GM12891 (cell line): Measurements from ENCODE around the gene KIF19.

Source experiments
- DNase-seq: peaks from one replicate; pipeline ENCODE4 v3.0.0; 2011; ENCODE audit warnings: low spot score; ENCODE audit not compliant: insufficient read length
- FAIRE-seq: peaks from 2 replicates; lab custom pipeline; 2011; peaks lifted over from hg19 to GRCh38; lab: Jason Lieb, UNC
- PAX5 ChIP-seq: IDR thresholded peaks from 2 replicates; pipeline ENCODE4 v1.6.1; 2011; ENCODE audit warnings: low read length, moderate library complexity, mild to moderate bottlenecking; ENCODE audit not compliant: insufficient read depth, severe bottlenecking
- POLR2A ChIP-seq: IDR thresholded peaks from 2 replicates; pipeline ENCODE4 v1.6.1; 2011; ENCODE audit warnings: low read depth, low read length, control low read depth
- POLR2AphosphoS5 ChIP-seq: IDR thresholded peaks from 2 replicates; pipeline ENCODE4 v1.6.1; 2011; ENCODE audit warnings: low read depth, low read length, control low read depth
- POU2F2 ChIP-seq: IDR thresholded peaks from 2 replicates; pipeline ENCODE4 v1.6.1; 2011; ENCODE audit warnings: low read depth, mild to moderate bottlenecking, control low read depth, low read length, moderate library complexity
- SPI1 ChIP-seq: IDR thresholded peaks from 2 replicates; pipeline ENCODE4 v1.6.1; 2011; ENCODE audit warnings: low read depth, low read length, control low read depth
- TAF1 ChIP-seq: IDR thresholded peaks from 2 replicates; pipeline ENCODE4 v1.6.1; 2011; ENCODE audit warnings: low read depth, low read length, control low read depth

KIF19 gene

GRCh38 chr17:74289688-74290087 is 36.3 kb upstream of the KIF19 start:
- DNase-seq (no peak), FAIRE-seq (no peak)
- no peak for TF ChIP-seq TAF1
- TF ChIP-seq PAX5: no peak
- no peak for TF ChIP-seq POU2F2
- TF ChIP-seq SPI1: peak; percentile 26; the same call in 1 of the 2 replicates
- TF ChIP-seq POLR2AphosphoS5: no peak
- TF ChIP-seq POLR2A: no peak

- FAIRE-seq (no peak), DNase-seq (no peak)
Measured at GRCh38 chr17:74290340-74290739, 35.7 kb upstream of the KIF19 start.

GRCh38 chr17:74292495-74292894 is 33.5 kb upstream of the KIF19 start:
- no peak for TF ChIP-seq POLR2A
- no peak for TF ChIP-seq TAF1
- no peak for TF ChIP-seq PAX5
- no peak for TF ChIP-seq POU2F2
- no peak for TF ChIP-seq POLR2AphosphoS5
- TF ChIP-seq SPI1: no peak
- FAIRE-seq: no peak
- DNase-seq: no peak

More at GRCh38 chr17:74290340-74290739, 35.7 kb upstream of the KIF19 start:
- TF ChIP-seq POU2F2: no peak
- TF ChIP-seq POLR2A: no peak
- TF ChIP-seq TAF1: no peak
- TF ChIP-seq SPI1: no peak
- no peak for TF ChIP-seq POLR2AphosphoS5
- no peak for TF ChIP-seq PAX5

- FAIRE-seq (no peak), DNase-seq (no peak)
- no peak for TF ChIP-seq POLR2AphosphoS5
- no peak for TF ChIP-seq SPI1
- TF ChIP-seq TAF1: no peak
- no peak for TF ChIP-seq POU2F2
- TF ChIP-seq PAX5: no peak
- no peak for TF ChIP-seq POLR2A
Measured at GRCh38 chr17:74295625-74296547, 30.1 kb upstream of the KIF19 start.

- TF ChIP-seq PAX5 (no peak), POLR2A (no peak), TAF1 (no peak), SPI1 (no peak), POU2F2 (no peak), POLR2AphosphoS5 (no peak)
- DNase-seq (no peak), FAIRE-seq (no peak)
Measured at GRCh38 chr17:74296548-74296936, 29.5 kb upstream of the KIF19 start.

GRCh38 chr17:74297941-74298340 is 28.1 kb upstream of the KIF19 start:
- TF ChIP-seq POLR2A (no peak), POLR2AphosphoS5 (no peak), POU2F2 (no peak), SPI1 (no peak), PAX5 (no peak), TAF1 (no peak)
- FAIRE-seq (no peak), DNase-seq (no peak)

GRCh38 chr17:74298778-74299177 is 27.2 kb upstream of the KIF19 start:
- FAIRE-seq: no peak
- no peak for DNase-seq
- TF ChIP-seq POLR2AphosphoS5 (no peak), SPI1 (no peak), POU2F2 (no peak), PAX5 (no peak), POLR2A (no peak), TAF1 (no peak)

- FAIRE-seq (no peak), DNase-seq (no peak)
- TF ChIP-seq PAX5 (no peak), POU2F2 (no peak), POLR2A (no peak), POLR2AphosphoS5 (no peak), SPI1 (no peak), TAF1 (no peak)
Measured at GRCh38 chr17:74299226-74300009, 26.6 kb upstream of the KIF19 start.

- TF ChIP-seq SPI1 (no peak), TAF1 (no peak), PAX5 (no peak), POU2F2 (no peak), POLR2AphosphoS5 (no peak), POLR2A (no peak)
- FAIRE-seq (no peak), DNase-seq (no peak)
Measured at GRCh38 chr17:74303305-74303704, 22.7 kb upstream of the KIF19 start.

GRCh38 chr17:74304184-74304583 is 21.8 kb upstream of the KIF19 start:
- TF ChIP-seq SPI1: no peak
- no peak for TF ChIP-seq TAF1
- TF ChIP-seq PAX5: no peak
- TF ChIP-seq POLR2AphosphoS5: no peak
- TF ChIP-seq POLR2A: no peak
- TF ChIP-seq POU2F2: no peak
- no peak for DNase-seq
- no peak for FAIRE-seq
